WTC11 (cell line): ENCODE data around the gene TPD52L3. TPM values are rescaled to one million over a fixed set of nuclear protein-coding genes. Genes with fewer than 3 reads are reported as not detected.
A peak's percentile ranks its signal among the peaks of the same experiment; 100 is the strongest.

ENCODE experiments used
- ATAC-seq: fragments of 200-7000 bp; cut with Tn5 transposase; 2 replicates; pipeline ENCODE4 v1.10.0; 2021; ENCODE audit warnings: mild to moderate bottlenecking, moderate library complexity
- CTCF ChIA-PET: fragments of 300-600 bp; sonication (Branson Sonifier 250); formaldehyde crosslinking; loops from one replicate; lab custom pipeline; 2021; ENCODE audit warnings: antibody characterized with exemption; lab: Charles Lee
- POLR2A ChIA-PET: fragments of 350-600 bp; sonication (Branson Sonifier 250); formaldehyde crosslinking; loops from one replicate; lab custom pipeline; 2021; ENCODE audit warnings: antibody characterized with exemption; lab: Charles Lee
- DNase-seq: peaks from one replicate; pipeline ENCODE4 v3.0.0; 2021; ENCODE audit warnings: low spot score
- H3K27ac Mint-ChIP-seq: 2 replicates; pipeline ENCODE4 v1.8.0; 2021; ENCODE audit warnings: mixed read lengths
- H3K27me3 Mint-ChIP-seq: 2 replicates; pipeline ENCODE4 v1.8.0; 2021; ENCODE audit warnings: low read depth, mild to moderate bottlenecking, moderate library complexity, mixed read lengths
- H3K36me3 Mint-ChIP-seq: 2 replicates; pipeline ENCODE4 v1.8.0; 2021; ENCODE audit warnings: mixed read lengths
- H3K4me1 Mint-ChIP-seq: 2 replicates; pipeline ENCODE4 v1.8.0; 2022; ENCODE audit warnings: mixed read lengths
- H3K4me3 Mint-ChIP-seq: 2 replicates; pipeline ENCODE4 v1.8.0; 2021; ENCODE audit warnings: mild to moderate bottlenecking, moderate library complexity, mixed read lengths
- H3K9me3 Mint-ChIP-seq: 2 replicates; pipeline ENCODE4 v1.8.0; 2021; ENCODE audit warnings: mixed read lengths
- FOXJ3 ChIP-seq: sonication (generic); formaldehyde crosslinking; IDR thresholded peaks from 2 replicates; pipeline ENCODE4 v1.9.0; 2021; ENCODE audit warnings: missing genetic modification reagents, mild to moderate bottlenecking, borderline replicate concordance
- GABPB1 ChIP-seq: sonication (generic); formaldehyde crosslinking; IDR thresholded peaks from 2 replicates; pipeline ENCODE4 v1.8.1; 2023; ENCODE audit warnings: mild to moderate bottlenecking, missing genetic modification reagents
- GRHL2 ChIP-seq: fragments of 250-450 bp; sonication (Bioruptor Pico); IDR thresholded peaks from 2 replicates; pipeline ENCODE4 v1.8.0; 2022; ENCODE audit warnings: mild to moderate bottlenecking, moderate library complexity; ENCODE audit not compliant: insufficient replicate concordance, severe bottlenecking
- MXD4 ChIP-seq: fragments of 250-450 bp; sonication (Bioruptor Pico); IDR thresholded peaks from 2 replicates; pipeline ENCODE4 v1.8.0; 2021; ENCODE audit warnings: mild to moderate bottlenecking, moderate library complexity, borderline replicate concordance
- NFATC4 ChIP-seq: fragments of 250-450 bp; sonication (Bioruptor Pico); IDR thresholded peaks from 2 replicates; pipeline ENCODE4 v1.9.0; 2021; ENCODE audit warnings: mild to moderate bottlenecking
- NR3C1 ChIP-seq: sonication (generic); formaldehyde crosslinking; conservative IDR thresholded peaks from 2 replicates; pipeline ENCODE4 v1.8.1; 2023; ENCODE audit warnings: low read depth, mild to moderate bottlenecking, missing genetic modification reagents
- SMAD3 ChIP-seq: sonication (generic); formaldehyde crosslinking; IDR thresholded peaks from 2 replicates; pipeline ENCODE4 v1.8.0; 2022; ENCODE audit warnings: missing genetic modification reagents, mild to moderate bottlenecking, borderline replicate concordance
- TEAD4 ChIP-seq: sonication (generic); formaldehyde crosslinking; IDR thresholded peaks from 2 replicates; pipeline ENCODE4 v1.8.0; 2022; ENCODE audit warnings: mild to moderate bottlenecking, missing genetic modification reagents
- ZNF263 ChIP-seq: sonication (generic); formaldehyde crosslinking; IDR thresholded peaks from 2 replicates; pipeline ENCODE4 v1.8.1; 2022; ENCODE audit warnings: low read depth, mild to moderate bottlenecking, moderate library complexity, missing genetic modification reagents
- total RNA-seq: library from RNA; stranded (reverse); gene quantifications from 3 replicates; pipeline ENCODE4 v1.2.3, GENCODE V29; 2021
- TF ChIP-seq, protein P1 (sequence below): fragments of 200-600 bp; IDR thresholded peaks from 2 replicates; pipeline ENCODE4 v1.8.0; 2022; ENCODE audit warnings: antibody characterized with exemption
- TF ChIP-seq, protein P2 (sequence below): sonication (generic); formaldehyde crosslinking; IDR thresholded peaks from 2 replicates; pipeline ENCODE4 v1.8.1; 2023; ENCODE audit warnings: mild to moderate bottlenecking, missing genetic modification reagents, borderline replicate concordance
- TF ChIP-seq, protein P3 (sequence below): fragments of 250-450 bp; sonication (Bioruptor Pico); IDR thresholded peaks from 2 replicates; pipeline ENCODE4 v1.8.0; 2021; ENCODE audit warnings: mild to moderate bottlenecking
- TF ChIP-seq, protein P4 (sequence below): sonication (generic); formaldehyde crosslinking; IDR thresholded peaks from 2 replicates; pipeline ENCODE4 v1.8.0; 2023; ENCODE audit warnings: missing genetic modification reagents, mild to moderate bottlenecking, borderline replicate concordance
- TF ChIP-seq, protein P5 (sequence below): sonication (generic); formaldehyde crosslinking; IDR thresholded peaks from 2 replicates; pipeline ENCODE4 v1.8.0; 2022; ENCODE audit warnings: mild to moderate bottlenecking, missing genetic modification reagents

TPD52L3 gene
- total RNA-seq, 1 experiment from 2014 or later: not detected

DNA sequence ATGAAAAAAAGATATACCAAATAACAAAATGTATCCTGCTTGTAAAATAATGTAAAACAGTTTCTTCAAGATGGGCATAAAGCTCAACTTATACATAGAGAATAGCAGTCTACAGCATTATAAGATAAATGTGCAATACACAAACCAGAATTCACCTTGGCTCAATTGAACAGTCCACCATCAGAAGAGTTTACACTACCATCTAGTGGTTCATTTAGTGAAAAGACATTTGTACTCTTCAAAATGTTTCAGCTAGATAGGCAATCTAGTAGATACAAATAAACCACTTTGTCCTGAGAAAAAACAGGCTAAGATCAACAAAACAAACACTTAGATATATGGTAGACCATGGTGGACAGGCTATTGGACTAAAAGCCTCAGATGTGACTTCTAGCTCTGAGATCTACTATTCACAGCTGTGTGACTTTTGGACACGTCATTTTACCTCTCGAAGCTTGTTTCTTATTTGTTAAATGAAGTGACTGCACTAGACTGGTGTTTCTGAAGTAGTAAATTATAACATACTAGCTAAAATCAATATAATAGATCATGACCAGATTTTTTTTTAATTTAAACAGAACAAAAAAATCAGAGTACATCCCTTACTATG, 22.1 kb upstream of the TPD52L3 start:
- H3K9me3 Mint-ChIP-seq: no peaks in the 10 kb centered on the region
- CTCF ChIA-PET: interaction anchor here (0.5 to 4.0 kb wide), 27 partner anchors 9 to 430 kb away, joined by 3 to 79 read pairs (median 4); no protein-coding TSS in a partner anchor
- DNase-seq (no peak), ATAC-seq (no peak)
- POLR2A ChIA-PET: no interaction called here
- no peak overlapping the region for H3K27ac Mint-ChIP-seq
- H3K27me3 Mint-ChIP-seq: no peaks in the 10 kb centered on the region; the same call in 1 of the 2 replicates
- TF ChIP-seq, protein P1, sequence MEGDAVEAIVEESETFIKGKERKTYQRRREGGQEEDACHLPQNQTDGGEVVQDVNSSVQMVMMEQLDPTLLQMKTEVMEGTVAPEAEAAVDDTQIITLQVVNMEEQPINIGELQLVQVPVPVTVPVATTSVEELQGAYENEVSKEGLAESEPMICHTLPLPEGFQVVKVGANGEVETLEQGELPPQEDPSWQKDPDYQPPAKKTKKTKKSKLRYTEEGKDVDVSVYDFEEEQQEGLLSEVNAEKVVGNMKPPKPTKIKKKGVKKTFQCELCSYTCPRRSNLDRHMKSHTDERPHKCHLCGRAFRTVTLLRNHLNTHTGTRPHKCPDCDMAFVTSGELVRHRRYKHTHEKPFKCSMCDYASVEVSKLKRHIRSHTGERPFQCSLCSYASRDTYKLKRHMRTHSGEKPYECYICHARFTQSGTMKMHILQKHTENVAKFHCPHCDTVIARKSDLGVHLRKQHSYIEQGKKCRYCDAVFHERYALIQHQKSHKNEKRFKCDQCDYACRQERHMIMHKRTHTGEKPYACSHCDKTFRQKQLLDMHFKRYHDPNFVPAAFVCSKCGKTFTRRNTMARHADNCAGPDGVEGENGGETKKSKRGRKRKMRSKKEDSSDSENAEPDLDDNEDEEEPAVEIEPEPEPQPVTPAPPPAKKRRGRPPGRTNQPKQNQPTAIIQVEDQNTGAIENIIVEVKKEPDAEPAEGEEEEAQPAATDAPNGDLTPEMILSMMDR: 0 out of 2 replicates have a peak, but pooled peaks have one; percentile 14
- TF ChIP-seq ZNF263: no peak
- H3K4me3 Mint-ChIP-seq: no peak overlapping the region
- 0 out of 2 replicates have a peak, but pooled peaks cover 4% of the 10 kb centered on the region for H3K4me1 Mint-ChIP-seq
- no peaks in the 10 kb centered on the region for H3K36me3 Mint-ChIP-seq

DNA sequence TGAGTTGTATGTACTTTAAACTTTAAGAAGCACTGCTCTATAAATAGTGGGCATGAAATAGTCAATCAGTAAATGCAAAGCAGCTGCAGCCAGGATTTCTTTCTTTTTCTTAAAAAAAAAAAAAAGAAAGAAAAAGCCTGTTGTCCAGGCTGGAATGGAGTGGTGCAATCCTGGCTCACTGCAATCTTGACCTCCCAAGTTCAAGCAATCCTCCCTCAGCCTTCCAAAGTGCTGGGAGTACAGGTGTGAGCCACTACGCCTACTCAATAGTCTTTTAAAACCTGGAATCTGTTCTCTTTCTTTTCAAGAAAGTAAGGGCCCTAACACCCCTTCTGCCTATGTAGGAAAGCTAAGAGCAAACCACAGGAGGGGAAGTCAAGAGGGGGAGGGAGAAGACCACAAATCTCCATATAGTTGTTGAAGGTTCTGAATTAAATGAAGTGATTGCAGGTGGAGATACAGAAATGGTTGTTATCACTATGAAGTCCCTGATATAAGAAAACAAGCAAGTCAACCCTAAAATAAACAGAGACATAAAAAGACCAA, 20.6 kb upstream of the TPD52L3 start:
- ATAC-seq (peak; percentile 44), DNase-seq (no peak)
- ChIA-PET CTCF (interaction anchor here (1.2 to 4.0 kb wide), 5 partner anchors 110 to 421 kb away, joined by 4 to 79 read pairs (median 12); no protein-coding TSS in a partner anchor), POLR2A (no interaction called here)
- TF ChIP-seq NR3C1 (CRISPR knock-in tag) (no peak), TEAD4 (CRISPR knock-in tag) (no peak), MXD4 (CRISPR knock-in tag) (no peak), GRHL2 (CRISPR knock-in tag) (no peak), SMAD3 (CRISPR knock-in tag) (no peak), GABPB1 (CRISPR knock-in tag) (no peak), NFATC4 (CRISPR knock-in tag) (no peak), FOXJ3 (CRISPR knock-in tag) (no peak)
- TF ChIP-seq, protein P2, sequence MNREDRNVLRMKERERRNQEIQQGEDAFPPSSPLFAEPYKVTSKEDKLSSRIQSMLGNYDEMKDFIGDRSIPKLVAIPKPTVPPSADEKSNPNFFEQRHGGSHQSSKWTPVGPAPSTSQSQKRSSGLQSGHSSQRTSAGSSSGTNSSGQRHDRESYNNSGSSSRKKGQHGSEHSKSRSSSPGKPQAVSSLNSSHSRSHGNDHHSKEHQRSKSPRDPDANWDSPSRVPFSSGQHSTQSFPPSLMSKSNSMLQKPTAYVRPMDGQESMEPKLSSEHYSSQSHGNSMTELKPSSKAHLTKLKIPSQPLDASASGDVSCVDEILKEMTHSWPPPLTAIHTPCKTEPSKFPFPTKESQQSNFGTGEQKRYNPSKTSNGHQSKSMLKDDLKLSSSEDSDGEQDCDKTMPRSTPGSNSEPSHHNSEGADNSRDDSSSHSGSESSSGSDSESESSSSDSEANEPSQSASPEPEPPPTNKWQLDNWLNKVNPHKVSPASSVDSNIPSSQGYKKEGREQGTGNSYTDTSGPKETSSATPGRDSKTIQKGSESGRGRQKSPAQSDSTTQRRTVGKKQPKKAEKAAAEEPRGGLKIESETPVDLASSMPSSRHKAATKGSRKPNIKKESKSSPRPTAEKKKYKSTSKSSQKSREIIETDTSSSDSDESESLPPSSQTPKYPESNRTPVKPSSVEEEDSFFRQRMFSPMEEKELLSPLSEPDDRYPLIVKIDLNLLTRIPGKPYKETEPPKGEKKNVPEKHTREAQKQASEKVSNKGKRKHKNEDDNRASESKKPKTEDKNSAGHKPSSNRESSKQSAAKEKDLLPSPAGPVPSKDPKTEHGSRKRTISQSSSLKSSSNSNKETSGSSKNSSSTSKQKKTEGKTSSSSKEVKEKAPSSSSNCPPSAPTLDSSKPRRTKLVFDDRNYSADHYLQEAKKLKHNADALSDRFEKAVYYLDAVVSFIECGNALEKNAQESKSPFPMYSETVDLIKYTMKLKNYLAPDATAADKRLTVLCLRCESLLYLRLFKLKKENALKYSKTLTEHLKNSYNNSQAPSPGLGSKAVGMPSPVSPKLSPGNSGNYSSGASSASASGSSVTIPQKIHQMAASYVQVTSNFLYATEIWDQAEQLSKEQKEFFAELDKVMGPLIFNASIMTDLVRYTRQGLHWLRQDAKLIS (CRISPR knock-in tag): no peak
- TF ChIP-seq, protein P3, sequence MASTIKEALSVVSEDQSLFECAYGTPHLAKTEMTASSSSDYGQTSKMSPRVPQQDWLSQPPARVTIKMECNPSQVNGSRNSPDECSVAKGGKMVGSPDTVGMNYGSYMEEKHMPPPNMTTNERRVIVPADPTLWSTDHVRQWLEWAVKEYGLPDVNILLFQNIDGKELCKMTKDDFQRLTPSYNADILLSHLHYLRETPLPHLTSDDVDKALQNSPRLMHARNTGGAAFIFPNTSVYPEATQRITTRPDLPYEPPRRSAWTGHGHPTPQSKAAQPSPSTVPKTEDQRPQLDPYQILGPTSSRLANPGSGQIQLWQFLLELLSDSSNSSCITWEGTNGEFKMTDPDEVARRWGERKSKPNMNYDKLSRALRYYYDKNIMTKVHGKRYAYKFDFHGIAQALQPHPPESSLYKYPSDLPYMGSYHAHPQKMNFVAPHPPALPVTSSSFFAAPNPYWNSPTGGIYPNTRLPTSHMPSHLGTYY: no peak
- TF ChIP-seq, protein P4, sequence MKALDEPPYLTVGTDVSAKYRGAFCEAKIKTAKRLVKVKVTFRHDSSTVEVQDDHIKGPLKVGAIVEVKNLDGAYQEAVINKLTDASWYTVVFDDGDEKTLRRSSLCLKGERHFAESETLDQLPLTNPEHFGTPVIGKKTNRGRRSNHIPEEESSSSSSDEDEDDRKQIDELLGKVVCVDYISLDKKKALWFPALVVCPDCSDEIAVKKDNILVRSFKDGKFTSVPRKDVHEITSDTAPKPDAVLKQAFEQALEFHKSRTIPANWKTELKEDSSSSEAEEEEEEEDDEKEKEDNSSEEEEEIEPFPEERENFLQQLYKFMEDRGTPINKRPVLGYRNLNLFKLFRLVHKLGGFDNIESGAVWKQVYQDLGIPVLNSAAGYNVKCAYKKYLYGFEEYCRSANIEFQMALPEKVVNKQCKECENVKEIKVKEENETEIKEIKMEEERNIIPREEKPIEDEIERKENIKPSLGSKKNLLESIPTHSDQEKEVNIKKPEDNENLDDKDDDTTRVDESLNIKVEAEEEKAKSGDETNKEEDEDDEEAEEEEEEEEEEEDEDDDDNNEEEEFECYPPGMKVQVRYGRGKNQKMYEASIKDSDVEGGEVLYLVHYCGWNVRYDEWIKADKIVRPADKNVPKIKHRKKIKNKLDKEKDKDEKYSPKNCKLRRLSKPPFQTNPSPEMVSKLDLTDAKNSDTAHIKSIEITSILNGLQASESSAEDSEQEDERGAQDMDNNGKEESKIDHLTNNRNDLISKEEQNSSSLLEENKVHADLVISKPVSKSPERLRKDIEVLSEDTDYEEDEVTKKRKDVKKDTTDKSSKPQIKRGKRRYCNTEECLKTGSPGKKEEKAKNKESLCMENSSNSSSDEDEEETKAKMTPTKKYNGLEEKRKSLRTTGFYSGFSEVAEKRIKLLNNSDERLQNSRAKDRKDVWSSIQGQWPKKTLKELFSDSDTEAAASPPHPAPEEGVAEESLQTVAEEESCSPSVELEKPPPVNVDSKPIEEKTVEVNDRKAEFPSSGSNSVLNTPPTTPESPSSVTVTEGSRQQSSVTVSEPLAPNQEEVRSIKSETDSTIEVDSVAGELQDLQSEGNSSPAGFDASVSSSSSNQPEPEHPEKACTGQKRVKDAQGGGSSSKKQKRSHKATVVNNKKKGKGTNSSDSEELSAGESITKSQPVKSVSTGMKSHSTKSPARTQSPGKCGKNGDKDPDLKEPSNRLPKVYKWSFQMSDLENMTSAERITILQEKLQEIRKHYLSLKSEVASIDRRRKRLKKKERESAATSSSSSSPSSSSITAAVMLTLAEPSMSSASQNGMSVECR: no peak
- TF ChIP-seq, protein P5, sequence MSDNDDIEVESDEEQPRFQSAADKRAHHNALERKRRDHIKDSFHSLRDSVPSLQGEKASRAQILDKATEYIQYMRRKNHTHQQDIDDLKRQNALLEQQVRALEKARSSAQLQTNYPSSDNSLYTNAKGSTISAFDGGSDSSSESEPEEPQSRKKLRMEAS (CRISPR knock-in tag): no peak
- H3K27me3 Mint-ChIP-seq: no peaks in the 10 kb centered on the region; the same call in 1 of the 2 replicates
- 0 out of 2 replicates have a peak, but pooled peaks cover 4% of the 10 kb centered on the region for H3K4me1 Mint-ChIP-seq
- no peak overlapping the region for H3K27ac Mint-ChIP-seq
- H3K36me3 Mint-ChIP-seq: no peaks in the 10 kb centered on the region
- H3K4me3 Mint-ChIP-seq: no peak overlapping the region
- H3K9me3 Mint-ChIP-seq: no peaks in the 10 kb centered on the region
